Measurements from ENCODE around the gene PRSS22. TPM values are rescaled to one million over a fixed set of nuclear protein-coding genes. Genes with fewer than 3 reads are reported as not detected.

The PRSS22 gene
- total and polyA plus RNA-seq, 2 experiments from 2014 or later = not detected

DNA sequence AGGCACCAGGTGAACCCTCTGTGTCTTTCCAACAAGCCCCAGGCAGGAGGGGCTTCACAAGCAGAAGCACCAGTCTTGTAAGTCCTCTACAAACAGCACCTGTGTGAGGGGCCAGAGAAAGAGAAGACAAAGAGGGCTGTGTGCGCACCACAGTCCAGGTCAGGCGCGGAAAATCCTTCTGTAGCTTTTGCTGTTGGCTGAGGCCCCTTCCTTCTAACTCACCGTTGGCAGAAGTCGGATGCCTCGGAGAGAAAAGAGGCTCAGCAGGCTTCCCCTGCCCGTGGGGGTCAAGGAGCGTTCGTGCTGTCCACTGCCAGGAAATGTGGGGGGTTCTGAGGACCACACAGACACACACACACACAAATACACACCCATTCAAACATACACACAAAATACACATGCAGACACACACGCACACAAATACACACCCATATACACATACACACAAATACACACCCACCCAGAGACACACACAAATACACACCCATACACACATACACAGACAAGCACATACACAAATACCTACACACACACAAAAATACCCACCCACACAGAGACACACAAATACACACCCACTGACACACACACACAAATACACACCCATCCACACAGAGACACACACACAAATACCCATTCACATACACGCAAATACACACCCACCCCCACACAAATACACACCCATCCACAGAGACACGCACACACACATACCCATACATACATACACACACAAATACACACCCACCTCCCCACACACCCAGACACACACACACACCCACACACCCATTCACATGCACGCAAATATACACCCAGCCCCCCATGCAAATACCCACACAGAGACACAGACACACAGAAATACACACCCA is 21.1 kb downstream of the PRSS22 start:
- TF ChIP-seq, protein P1, sequence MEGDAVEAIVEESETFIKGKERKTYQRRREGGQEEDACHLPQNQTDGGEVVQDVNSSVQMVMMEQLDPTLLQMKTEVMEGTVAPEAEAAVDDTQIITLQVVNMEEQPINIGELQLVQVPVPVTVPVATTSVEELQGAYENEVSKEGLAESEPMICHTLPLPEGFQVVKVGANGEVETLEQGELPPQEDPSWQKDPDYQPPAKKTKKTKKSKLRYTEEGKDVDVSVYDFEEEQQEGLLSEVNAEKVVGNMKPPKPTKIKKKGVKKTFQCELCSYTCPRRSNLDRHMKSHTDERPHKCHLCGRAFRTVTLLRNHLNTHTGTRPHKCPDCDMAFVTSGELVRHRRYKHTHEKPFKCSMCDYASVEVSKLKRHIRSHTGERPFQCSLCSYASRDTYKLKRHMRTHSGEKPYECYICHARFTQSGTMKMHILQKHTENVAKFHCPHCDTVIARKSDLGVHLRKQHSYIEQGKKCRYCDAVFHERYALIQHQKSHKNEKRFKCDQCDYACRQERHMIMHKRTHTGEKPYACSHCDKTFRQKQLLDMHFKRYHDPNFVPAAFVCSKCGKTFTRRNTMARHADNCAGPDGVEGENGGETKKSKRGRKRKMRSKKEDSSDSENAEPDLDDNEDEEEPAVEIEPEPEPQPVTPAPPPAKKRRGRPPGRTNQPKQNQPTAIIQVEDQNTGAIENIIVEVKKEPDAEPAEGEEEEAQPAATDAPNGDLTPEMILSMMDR (IDR thresholded peaks at IDR 0.05; ENCODE audit: low read depth, low read length) = no peak
- H3K27ac ChIP-seq = no peak overlapping the region
- no peaks in the 10 kb centered on the region for H3K27me3 ChIP-seq
- no peaks in the 10 kb centered on the region for H3K4me1 ChIP-seq (ENCODE audit: low read depth)
- no peaks in the 10 kb centered on the region for H3K36me3 ChIP-seq
- no peaks in the 10 kb centered on the region for H3K9me3 ChIP-seq (ENCODE audit: low read depth)
- no peak overlapping the region for H3K4me3 ChIP-seq
- no peak for DNase-seq (ENCODE audit: low read depth in 1 of 2, low spot score in 1 of 2)

DNA sequence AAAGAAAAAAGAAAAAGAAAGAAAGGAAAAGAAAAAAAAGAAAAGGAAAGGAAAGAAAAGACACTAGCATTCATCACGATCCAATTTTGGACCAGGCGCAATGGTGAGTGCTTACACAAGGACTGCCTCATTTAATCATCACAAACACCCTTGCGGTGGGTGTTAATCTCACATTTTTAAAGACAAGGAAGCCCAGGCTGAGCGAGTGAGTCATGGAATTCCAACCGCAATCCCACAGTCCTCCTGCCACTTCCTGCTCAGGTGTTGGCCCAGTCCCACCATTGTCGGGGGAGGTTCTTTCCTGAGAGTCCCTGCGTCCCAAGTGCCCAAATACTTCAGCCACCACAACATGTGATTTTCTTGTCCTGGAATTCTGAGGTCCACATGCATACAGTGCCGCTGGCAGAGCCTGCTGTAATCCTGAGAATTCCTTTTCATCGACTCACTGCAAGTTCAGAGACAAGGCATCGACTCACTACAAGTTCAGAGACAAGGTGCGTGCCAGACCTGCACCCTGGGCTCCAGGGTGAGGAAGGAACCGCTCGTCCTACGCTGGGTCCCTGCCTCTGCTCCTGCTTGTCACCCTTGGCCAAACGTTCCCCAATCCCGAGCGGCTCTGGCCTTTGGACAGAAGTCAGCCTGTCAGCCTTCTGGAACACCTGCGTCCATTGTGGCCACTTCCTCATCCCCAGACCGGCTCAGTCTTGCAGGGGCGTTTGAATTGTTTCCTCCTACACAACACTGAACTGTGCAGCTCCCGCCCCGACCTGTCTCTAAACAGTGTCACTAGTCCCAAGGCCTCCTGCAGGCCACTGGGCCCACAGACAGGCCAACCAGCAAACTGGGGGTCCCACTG is 22.1 kb downstream of the PRSS22 start:
- peak; percentile 15 to 97 for DNase-seq (ENCODE audit: low read depth in 1 of 2, low spot score in 1 of 2)
- H3K27ac ChIP-seq = no peak overlapping the region

GRCh38 chr16:2834968-2835367 is 23.0 kb downstream of the PRSS22 start:
- H3K36me3 ChIP-seq = no peaks in the 10 kb centered on the region
- no peak overlapping the region for H3K4me3 ChIP-seq
- H3K27ac ChIP-seq = no peak overlapping the region
- H3K27me3 ChIP-seq = no peaks in the 10 kb centered on the region
- DNase-seq (ENCODE audit: low read depth in 1 of 2, low spot score in 1 of 2) = no peak
- no peaks in the 10 kb centered on the region for H3K9me3 ChIP-seq (ENCODE audit: low read depth)
- TF ChIP-seq, protein P1 (IDR thresholded peaks at IDR 0.05; ENCODE audit: low read depth, low read length) = no peak
- no peaks in the 10 kb centered on the region for H3K4me1 ChIP-seq (ENCODE audit: low read depth)

More for the DNA sequence above, 22.1 kb downstream of the PRSS22 start:
- Histone ChIP-seq H3K36me3 (no peaks in the 10 kb centered on the region), H3K4me3 (no peak overlapping the region), H3K9me3 (ENCODE audit: low read depth) (no peaks in the 10 kb centered on the region), H3K4me1 (ENCODE audit: low read depth) (no peaks in the 10 kb centered on the region), H3K27me3 (no peaks in the 10 kb centered on the region)
- TF ChIP-seq, protein P1 (IDR thresholded peaks at IDR 0.05; ENCODE audit: low read depth, low read length) = no peak

GRCh38 chr16:2833776-2834175 is 24.2 kb downstream of the PRSS22 start:
- H3K27me3 ChIP-seq = no peaks in the 10 kb centered on the region
- TF ChIP-seq, protein P1 (IDR thresholded peaks at IDR 0.05; ENCODE audit: low read depth, low read length) = no peak

GRCh38 chr16:2831203-2831602 is 26.8 kb downstream of the PRSS22 start:
- TF ChIP-seq, protein P1 (IDR thresholded peaks at IDR 0.05; ENCODE audit: low read depth, low read length) = no peak
- Histone ChIP-seq H3K27me3 (no peaks in the 10 kb centered on the region), H3K27ac (no peak overlapping the region), H3K4me1 (ENCODE audit: low read depth) (no peaks in the 10 kb centered on the region), H3K4me3 (no peak overlapping the region), H3K9me3 (ENCODE audit: low read depth) (no peaks in the 10 kb centered on the region), H3K36me3 (no peaks in the 10 kb centered on the region)
- no peak for DNase-seq (ENCODE audit: low read depth in 1 of 2, low spot score in 1 of 2)

More at GRCh38 chr16:2833776-2834175, 24.2 kb downstream of the PRSS22 start:
- Histone ChIP-seq H3K36me3 (no peaks in the 10 kb centered on the region), H3K27ac (no peak overlapping the region), H3K4me3 (no peak overlapping the region), H3K9me3 (ENCODE audit: low read depth) (no peaks in the 10 kb centered on the region), H3K4me1 (ENCODE audit: low read depth) (no peaks in the 10 kb centered on the region)
- DNase-seq (ENCODE audit: low read depth in 1 of 2, low spot score in 1 of 2) = no peak

All from cardiac muscle cell (in vitro differentiated cells and primary cell).